H9 (cell line): Measurements from ENCODE around the gene GRIK1. TPM values are rescaled to one million over a fixed set of nuclear protein-coding genes. Genes with fewer than 3 reads are reported as not detected.

Experiments used
- DNase-seq: peaks from one replicate; pipeline ENCODE4 v3.0.0-alpha.2; 2017
- H2AFZ ChIP-seq: one replicate; pipeline ENCODE4 v1.6.1; 2013; ENCODE audit warnings: mild to moderate bottlenecking, low read length, control low read depth, moderate library complexity
- H2AK5ac ChIP-seq: 2 replicates; pipeline ENCODE4 v1.6.1; 2013; ENCODE audit warnings: low read length, control low read depth, mixed read lengths; ENCODE audit not compliant: insufficient read length
- H2BK120ac ChIP-seq: one replicate; pipeline ENCODE4 v1.6.1; 2013; ENCODE audit warnings: low read depth, mild to moderate bottlenecking, low read length, control low read depth, inconsistent platforms; ENCODE audit not compliant: poor library complexity, severe bottlenecking
- H2BK12ac ChIP-seq: 2 replicates; pipeline ENCODE4 v1.6.1; 2013; ENCODE audit warnings: low read length, control low read depth, mixed read lengths, low read depth; ENCODE audit not compliant: insufficient read length
- H2BK15ac ChIP-seq: 2 replicates; pipeline ENCODE4 v1.6.1; 2013; ENCODE audit warnings: low read depth, low read length, control low read depth
- H2BK20ac ChIP-seq: one replicate; pipeline ENCODE4 v1.6.1; 2013; ENCODE audit warnings: low read depth, mild to moderate bottlenecking, low read length, control low read depth, inconsistent platforms; ENCODE audit not compliant: poor library complexity, severe bottlenecking
- H2BK5ac ChIP-seq: 2 replicates; pipeline ENCODE4 v1.6.1; 2013; ENCODE audit warnings: low read length, control low read depth, mixed read lengths; ENCODE audit not compliant: insufficient read length
- H3K14ac ChIP-seq: 2 replicates; pipeline ENCODE4 v1.6.1; 2013; ENCODE audit warnings: low read length, control low read depth; ENCODE audit not compliant: insufficient read depth
- H3K18ac ChIP-seq: 2 replicates; pipeline ENCODE4 v1.6.1; 2013; ENCODE audit warnings: low read depth, mild to moderate bottlenecking, mixed read lengths, low read length, control low read depth; ENCODE audit not compliant: insufficient read length
- H3K23ac ChIP-seq: 2 replicates; pipeline ENCODE4 v1.6.1; 2013; ENCODE audit warnings: low read length, control low read depth, mixed read lengths, low read depth; ENCODE audit not compliant: insufficient read length
- H3K23me2 ChIP-seq: 2 replicates; pipeline ENCODE4 v1.6.1; 2013; ENCODE audit warnings: low read depth, mild to moderate bottlenecking, mixed read lengths, low read length, control low read depth; ENCODE audit not compliant: insufficient read length, poor library complexity, severe bottlenecking
- H3K27ac ChIP-seq: 2 replicates; pipeline ENCODE4 v1.5.1; 2013; ENCODE audit warnings: low read length, control low read depth, mixed read lengths, low read depth; ENCODE audit not compliant: insufficient read length
- H3K27me3 ChIP-seq: 2 replicates; pipeline ENCODE4 v1.6.1; 2013; ENCODE audit warnings: low read length, control low read depth, inconsistent platforms; ENCODE audit not compliant: insufficient read depth
- H3K4ac ChIP-seq: 2 replicates; pipeline ENCODE4 v1.6.1; 2013; ENCODE audit warnings: low read depth, mild to moderate bottlenecking, control low read depth, inconsistent platforms, low read length, moderate library complexity
- H3K4me1 ChIP-seq: 2 replicates; pipeline ENCODE4 v1.6.1; 2013; ENCODE audit warnings: low read length, control low read depth, inconsistent platforms; ENCODE audit not compliant: insufficient read depth
- H3K4me2 ChIP-seq: 2 replicates; pipeline ENCODE4 v1.6.1; 2013; ENCODE audit warnings: low read length, control low read depth, mixed read lengths; ENCODE audit not compliant: insufficient read length, insufficient read depth
- H3K56ac ChIP-seq: 2 replicates; pipeline ENCODE4 v1.6.1; 2013; ENCODE audit warnings: low read depth, mild to moderate bottlenecking, mixed read lengths, low read length, control low read depth; ENCODE audit not compliant: insufficient read length
- H3K79me1 ChIP-seq: 2 replicates; pipeline ENCODE4 v1.6.1; 2013; ENCODE audit warnings: low read depth, mild to moderate bottlenecking, moderate library complexity, low read length, control low read depth, inconsistent platforms; ENCODE audit not compliant: insufficient read depth, poor library complexity, severe bottlenecking
- H3K79me2 ChIP-seq: 2 replicates; pipeline ENCODE4 v1.6.1; 2013; ENCODE audit warnings: low read length, control low read depth, inconsistent platforms; ENCODE audit not compliant: insufficient read depth
- H3K9ac ChIP-seq: 2 replicates; pipeline ENCODE4 v1.6.1; 2013; ENCODE audit warnings: low read length, control low read depth, mixed read lengths; ENCODE audit not compliant: insufficient read length; ENCODE audit errors: extremely low read depth
- H3K9me3 ChIP-seq: one replicate; pipeline ENCODE4 v1.6.1; 2013; ENCODE audit warnings: low read depth, low read length, inconsistent platforms; ENCODE audit not compliant: control insufficient read depth
- H3T11ph ChIP-seq: one replicate; pipeline ENCODE4 v1.6.1; 2013; ENCODE audit warnings: mild to moderate bottlenecking, low read length, control low read depth, inconsistent platforms
- H4K20me1 ChIP-seq: one replicate; pipeline ENCODE4 v1.6.1; 2013; ENCODE audit not compliant: control insufficient read depth, insufficient read length, insufficient read depth
- H4K5ac ChIP-seq: 2 replicates; pipeline ENCODE4 v1.6.1; 2013; ENCODE audit warnings: low read depth, mild to moderate bottlenecking, mixed read lengths, low read length, control low read depth; ENCODE audit not compliant: insufficient read length
- H4K8ac ChIP-seq: replicated peaks from 2 replicates; pipeline ENCODE4 v1.6.1; 2013; ENCODE audit warnings: low read length, control low read depth, mixed read lengths, low read depth; ENCODE audit not compliant: insufficient read length
- H4K91ac ChIP-seq: 2 replicates; pipeline ENCODE4 v1.6.1; 2013; ENCODE audit warnings: low read depth, mild to moderate bottlenecking, moderate library complexity, mixed read lengths, low read length, control low read depth; ENCODE audit not compliant: insufficient read length
- H3K27ac Mint-ChIP-seq, 3 experiments: 2 replicates in 2 of 3; 3 replicates in 1 of 3; pipeline ENCODE4 v1.8.0; 2020 to 2021; ENCODE audit warnings: mixed read lengths in 3 of 3, mild to moderate bottlenecking in 1 of 3, moderate library complexity in 1 of 3
- H3K27me3 Mint-ChIP-seq: 2 replicates; pipeline ENCODE4 v1.8.0; 2021; ENCODE audit warnings: low read depth, mild to moderate bottlenecking, moderate library complexity, mixed read lengths
- H3K36me3 Mint-ChIP-seq, 3 experiments: 2 replicates in 2 of 3; 3 replicates in 1 of 3; pipeline ENCODE4 v1.8.0; 2020 to 2021; ENCODE audit warnings: low read depth in 3 of 3, mixed read lengths in 3 of 3; ENCODE audit not compliant: insufficient read depth in 1 of 3
- H3K4me1 Mint-ChIP-seq, 2 experiments: 2 replicates each; pipeline ENCODE4 v1.8.0; 2020; ENCODE audit warnings: mixed read lengths in 2 of 2
- H3K4me3 Mint-ChIP-seq, 2 experiments: 2 replicates in 1 of 2; 3 replicates in 1 of 2; pipeline ENCODE4 v1.8.0; 2020 to 2021; ENCODE audit warnings: mild to moderate bottlenecking in 2 of 2, mixed read lengths in 2 of 2, moderate library complexity in 1 of 2
- H3K9me3 Mint-ChIP-seq, 2 experiments: 2 replicates in 1 of 2; 3 replicates in 1 of 2; pipeline ENCODE4 v1.8.0; 2020; ENCODE audit warnings: mild to moderate bottlenecking in 2 of 2, mixed read lengths in 2 of 2, moderate library complexity in 1 of 2
- WGBS: extraction: QIAGEN DNeasy Blood & Tissue Kit; methylation state at CpG from one replicate; pipeline ENCODE4 v1.1.7; 2013; ENCODE audit warnings: missing lambda C conversion rate, low lambda C conversion rate, mixed read lengths; ENCODE audit not compliant: insufficient read length; ENCODE audit errors: extremely low coverage; 5-methylcytosine and 5-hydroxymethylcytosine counted together
- total RNA-seq: library from RNA; stranded (reverse); gene quantifications from 2 replicates; pipeline ENCODE4 v1.2.1, GENCODE V29; 2021
- TF ChIP-seq, protein P1 (sequence below): fragments of 200-600 bp; sonication (generic); conservative IDR thresholded peaks from 3 replicates; pipeline ENCODE4 v1.8.0; 2021; ENCODE audit warnings: antibody characterized with exemption, mild to moderate bottlenecking

The GRIK1 gene
- total RNA-seq, 1 experiment from 2014 or later: not detected

DNA sequence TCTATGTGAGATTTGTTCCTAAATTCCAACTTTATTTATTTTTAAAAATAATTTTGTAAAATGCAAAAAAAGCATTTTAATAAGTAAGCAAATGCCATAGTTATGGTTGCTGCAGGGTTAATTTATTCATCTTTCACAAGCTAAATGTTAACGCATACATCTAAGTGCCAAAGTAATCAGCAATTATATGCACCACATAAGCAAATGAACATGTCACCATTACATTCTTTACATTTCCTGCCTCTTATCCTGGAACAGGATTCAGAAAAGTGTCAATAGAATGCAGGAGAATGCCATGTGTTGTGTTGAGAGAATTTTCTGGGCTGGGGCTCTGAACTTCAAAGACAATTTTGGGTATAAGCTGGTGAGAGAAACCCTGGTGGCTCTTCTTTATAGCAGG, 136.6 kb downstream of the GRIK1 start:
- no CpG with 5 or more reads among the region's 1 CpG for WGBS
- Histone ChIP-seq H3K56ac (no peak overlapping the region), H2BK5ac (no peak overlapping the region), H3K9ac (no peak overlapping the region), H2AFZ (no peak overlapping the region), H2BK15ac (no peak overlapping the region), H3K27me3 (no peaks in the 10 kb centered on the region), H4K20me1 (no peaks in the 10 kb centered on the region), H3K4ac (no peak overlapping the region), H2BK20ac (no peak overlapping the region), H3K14ac (no peak overlapping the region), H4K8ac (no peak overlapping the region), H3K27ac (no peak overlapping the region), H2AK5ac (no peak overlapping the region), H3T11ph (no peak overlapping the region), H3K79me1 (no peaks in the 10 kb centered on the region), H3K9me3 (no peaks in the 10 kb centered on the region), H4K5ac (no peak overlapping the region), H3K23me2 (no peaks in the 10 kb centered on the region), H3K4me1 (no peaks in the 10 kb centered on the region), H3K4me2 (no peak overlapping the region), H2BK120ac (no peak overlapping the region), H4K91ac (no peak overlapping the region), H2BK12ac (no peak overlapping the region), H3K23ac (no peak overlapping the region), H3K79me2 (no peaks in the 10 kb centered on the region), H3K18ac (no peak overlapping the region)
- TF ChIP-seq, protein P1, sequence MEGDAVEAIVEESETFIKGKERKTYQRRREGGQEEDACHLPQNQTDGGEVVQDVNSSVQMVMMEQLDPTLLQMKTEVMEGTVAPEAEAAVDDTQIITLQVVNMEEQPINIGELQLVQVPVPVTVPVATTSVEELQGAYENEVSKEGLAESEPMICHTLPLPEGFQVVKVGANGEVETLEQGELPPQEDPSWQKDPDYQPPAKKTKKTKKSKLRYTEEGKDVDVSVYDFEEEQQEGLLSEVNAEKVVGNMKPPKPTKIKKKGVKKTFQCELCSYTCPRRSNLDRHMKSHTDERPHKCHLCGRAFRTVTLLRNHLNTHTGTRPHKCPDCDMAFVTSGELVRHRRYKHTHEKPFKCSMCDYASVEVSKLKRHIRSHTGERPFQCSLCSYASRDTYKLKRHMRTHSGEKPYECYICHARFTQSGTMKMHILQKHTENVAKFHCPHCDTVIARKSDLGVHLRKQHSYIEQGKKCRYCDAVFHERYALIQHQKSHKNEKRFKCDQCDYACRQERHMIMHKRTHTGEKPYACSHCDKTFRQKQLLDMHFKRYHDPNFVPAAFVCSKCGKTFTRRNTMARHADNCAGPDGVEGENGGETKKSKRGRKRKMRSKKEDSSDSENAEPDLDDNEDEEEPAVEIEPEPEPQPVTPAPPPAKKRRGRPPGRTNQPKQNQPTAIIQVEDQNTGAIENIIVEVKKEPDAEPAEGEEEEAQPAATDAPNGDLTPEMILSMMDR: no peak
- H3K27me3 Mint-ChIP-seq: no peaks in the 10 kb centered on the region
- H3K9me3 Mint-ChIP-seq: no peaks in the 10 kb centered on the region
- H3K36me3 Mint-ChIP-seq: no peaks in the 10 kb centered on the region
- H3K27ac Mint-ChIP-seq: no peak overlapping the region
- peaks cover 23 to 26% of the 10 kb centered on the region in 2 experiments for H3K4me1 Mint-ChIP-seq
- DNase-seq: no peak
- no peak overlapping the region for H3K4me3 Mint-ChIP-seq
